Esophagus muscularis mucosa (tissue), 4 donors: ENCODE measurements around the gene FBXL7. TPM values are rescaled to one million over a fixed set of nuclear protein-coding genes. Genes with fewer than 3 reads are reported as not detected.

Experiments used
- DNase-seq: peaks from one replicate; pipeline ENCODE4 v3.0.0-alpha.2; 2017; ENCODE audit errors: extremely low spot score
- H3K27ac ChIP-seq, 4 donors: fragments of 200-600 bp; sonication (generic); replicated peaks in 1 of 4; 1 replicate in 3 of 4; 2 replicates in 1 of 4; pipeline ENCODE4 v1.5.1; 2016 to 2019; ENCODE audit warnings: mild to moderate bottlenecking in 1 of 4
- H3K27me3 ChIP-seq, 4 donors: fragments of 200-600 bp; sonication (generic); one replicate each; pipeline versions ENCODE4 v1.5.1 to v1.6.0; 2016 to 2019
- H3K36me3 ChIP-seq, 4 donors: fragments of 200-600 bp; sonication (generic); one replicate each; pipeline ENCODE4 v1.5.1; 2016 to 2019
- H3K4me1 ChIP-seq, 4 donors: fragments of 200-600 bp; sonication (generic); one replicate each; pipeline ENCODE4 v1.5.1; 2016 to 2019
- H3K4me3 ChIP-seq, 4 donors: fragments of 200-600 bp; sonication (generic); 1 replicate in 2 of 4; 2 replicates in 2 of 4; pipeline ENCODE4 v1.5.1; 2016 to 2019; ENCODE audit warnings: mild to moderate bottlenecking in 4 of 4, moderate library complexity in 1 of 4
- H3K9me3 ChIP-seq, 4 donors: fragments of 200-600 bp; sonication (generic); 1 replicate in 3 of 4; 2 replicates in 1 of 4; pipeline ENCODE4 v1.5.1; 2016 to 2019
- EP300 ChIP-seq: sonication (generic); formaldehyde crosslinking; IDR thresholded peaks from one replicate; pipeline ENCODE4 v1.6.1; 2017; ENCODE audit warnings: antibody characterized with exemption
- POLR2A ChIP-seq: fragments of 450-650 bp; IDR thresholded peaks from one replicate; pipeline ENCODE4 v1.6.1; 2017; ENCODE audit warnings: antibody characterized with exemption, moderate library complexity, mild to moderate bottlenecking, low read depth
- POLR2AphosphoS5 ChIP-seq, 2 donors: sonication (generic); formaldehyde crosslinking; IDR thresholded peaks; one replicate each; pipeline ENCODE4 v1.6.1; 2017; ENCODE audit warnings: antibody characterized with exemption in 2 of 2
- WGBS: methylation state at CpG from one replicate; pipeline ENCODE4 v1.1.5; 2018; 5-methylcytosine and 5-hydroxymethylcytosine counted together
- intact Hi-C: fragments of 100-400 bp; cut with DNase I; formaldehyde crosslinking; loops from one replicate; pipeline ENCODE4 v1.15.1; 2023
- total RNA-seq, 4 donors: library from RNA; depleted of rRNA; stranded (reverse); fragments of >200 nt; gene quantifications; one replicate each; pipeline versions ENCODE4 v1.1.0 to v1.2.1, GENCODE V29; 2016
- TF ChIP-seq, protein P1 (sequence below), 3 experiments: fragments of 200-600 bp in 2 of 3; fragments of 450-650 bp in 1 of 3; sonication (generic) in 2 of 3; IDR thresholded peaks; one replicate each; pipeline ENCODE4 v1.5.1; 2017 to 2019; ENCODE audit warnings: antibody characterized with exemption in 3 of 3, mild to moderate bottlenecking in 2 of 3, moderate library complexity in 1 of 3

FBXL7 gene
- total RNA-seq, 4 donors from 2014 or later: 25.7 to 37.7 (median 27.6) TPM

DNA sequence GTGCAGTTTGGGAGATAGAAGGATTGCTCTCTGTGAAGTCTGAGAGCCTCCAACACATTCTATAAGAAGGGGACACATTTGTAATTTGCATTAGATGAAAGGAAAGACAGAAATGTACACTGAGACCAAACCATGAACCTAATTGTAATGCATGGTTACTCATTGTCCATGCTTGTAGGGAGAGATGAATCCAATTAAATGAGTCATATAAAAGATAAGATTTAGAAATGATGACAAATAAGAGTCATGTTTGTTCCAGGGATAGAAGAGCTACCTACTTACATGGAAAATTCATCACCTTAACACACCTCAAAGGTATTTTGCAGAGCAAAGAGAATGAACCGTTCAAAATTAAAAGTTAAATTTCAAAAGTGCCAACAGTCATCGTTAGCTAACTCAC is 85.1 kb downstream of the FBXL7 start:
- Histone ChIP-seq H3K36me3 (peaks cover 0 to 14% (median 7%) of the 10 kb centered on the region in 4 donors), H3K9me3 (peaks cover 0 to 7% (median 2%) of the 10 kb centered on the region in 4 donors), H3K27ac (no peak overlapping the region), H3K4me3 (no peak overlapping the region), H3K27me3 (no peaks in the 10 kb centered on the region), H3K4me1 (peaks cover 0 to 23% (median 21%) of the 10 kb centered on the region in 4 donors)
- WGBS: 49% methylated on average over 2 of the region's 2 CpGs
- no peak for DNase-seq
- TF ChIP-seq POLR2AphosphoS5 (IDR thresholded peaks at IDR 0.05) (no peak), POLR2A (no peak), EP300 (no peak)
- TF ChIP-seq, protein P1, sequence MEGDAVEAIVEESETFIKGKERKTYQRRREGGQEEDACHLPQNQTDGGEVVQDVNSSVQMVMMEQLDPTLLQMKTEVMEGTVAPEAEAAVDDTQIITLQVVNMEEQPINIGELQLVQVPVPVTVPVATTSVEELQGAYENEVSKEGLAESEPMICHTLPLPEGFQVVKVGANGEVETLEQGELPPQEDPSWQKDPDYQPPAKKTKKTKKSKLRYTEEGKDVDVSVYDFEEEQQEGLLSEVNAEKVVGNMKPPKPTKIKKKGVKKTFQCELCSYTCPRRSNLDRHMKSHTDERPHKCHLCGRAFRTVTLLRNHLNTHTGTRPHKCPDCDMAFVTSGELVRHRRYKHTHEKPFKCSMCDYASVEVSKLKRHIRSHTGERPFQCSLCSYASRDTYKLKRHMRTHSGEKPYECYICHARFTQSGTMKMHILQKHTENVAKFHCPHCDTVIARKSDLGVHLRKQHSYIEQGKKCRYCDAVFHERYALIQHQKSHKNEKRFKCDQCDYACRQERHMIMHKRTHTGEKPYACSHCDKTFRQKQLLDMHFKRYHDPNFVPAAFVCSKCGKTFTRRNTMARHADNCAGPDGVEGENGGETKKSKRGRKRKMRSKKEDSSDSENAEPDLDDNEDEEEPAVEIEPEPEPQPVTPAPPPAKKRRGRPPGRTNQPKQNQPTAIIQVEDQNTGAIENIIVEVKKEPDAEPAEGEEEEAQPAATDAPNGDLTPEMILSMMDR (IDR thresholded peaks at IDR 0.05): no peak
- intact Hi-C loops: no loop called here

DNA sequence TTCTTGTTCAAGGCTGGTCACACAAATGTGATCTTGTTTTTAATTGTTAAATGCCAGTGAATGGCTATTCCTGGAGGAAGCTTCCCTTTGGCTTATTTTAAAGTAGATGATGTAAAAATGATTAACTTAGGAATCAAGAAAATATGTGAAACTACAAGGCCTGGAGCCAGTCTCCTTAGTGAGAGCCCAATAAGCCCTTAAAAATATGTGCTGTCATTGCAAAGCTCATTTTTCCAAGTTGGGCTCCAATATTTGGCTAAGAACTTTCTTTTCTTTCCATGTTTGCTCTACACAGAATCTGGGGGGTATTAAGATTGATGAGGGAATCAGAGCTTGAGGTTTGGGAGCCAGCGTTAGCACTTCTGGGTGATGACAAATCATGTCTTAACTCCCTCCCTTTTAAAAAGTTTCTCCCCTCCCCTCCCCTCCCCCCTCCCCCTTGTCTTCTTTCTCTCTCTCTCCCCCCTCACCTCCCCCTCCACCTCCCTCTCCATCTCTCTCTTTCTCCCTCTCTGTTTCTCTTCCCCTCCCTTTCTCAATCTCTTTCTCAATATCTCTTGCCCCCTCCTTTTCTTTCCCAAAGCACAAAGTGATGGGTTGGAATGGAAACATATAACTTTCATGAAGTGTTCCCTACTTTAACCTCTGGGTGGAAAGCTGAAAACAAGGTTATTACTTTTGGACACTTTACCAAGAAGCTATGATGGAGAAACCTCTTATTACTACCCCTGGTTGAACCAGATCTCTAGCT is 86.0 kb downstream of the FBXL7 start:
- TF ChIP-seq POLR2AphosphoS5 (IDR thresholded peaks at IDR 0.05) (no peak), EP300 (no peak), POLR2A (no peak)
- TF ChIP-seq, protein P1 (IDR thresholded peaks at IDR 0.05): no peak
- Histone ChIP-seq H3K36me3 (peaks cover 0 to 14% (median 7%) of the 10 kb centered on the region in 4 donors), H3K4me1 (peaks cover 0 to 23% (median 21%) of the 10 kb centered on the region in 4 donors), H3K27ac (no peak overlapping the region), H3K27me3 (no peaks in the 10 kb centered on the region), H3K4me3 (no peak overlapping the region), H3K9me3 (peaks cover 0 to 7% (median 2%) of the 10 kb centered on the region in 4 donors)
- WGBS: 46% methylated on average over 1 of the region's 1 CpG
- intact Hi-C loops: no loop called here
- peak; percentile 26 for DNase-seq

DNA sequence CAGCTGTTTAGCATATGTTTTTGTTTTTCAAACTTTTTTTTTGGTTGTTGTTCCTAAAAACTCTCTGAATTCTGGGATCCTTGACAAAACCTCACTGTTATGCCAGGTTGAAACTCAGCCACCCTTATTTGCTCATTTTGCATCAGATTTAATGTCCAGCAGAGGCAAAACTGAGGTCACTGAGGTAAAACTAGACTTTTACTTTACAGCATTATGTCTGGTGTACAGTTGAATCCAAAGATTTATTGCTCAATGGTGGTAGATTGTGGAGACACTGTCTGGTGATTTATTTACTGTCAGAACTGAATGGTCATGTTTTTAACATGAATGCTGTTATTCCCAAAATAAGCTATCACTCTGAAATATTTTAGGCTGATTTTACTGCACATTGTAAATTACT is 87.9 kb downstream of the FBXL7 start:
- Histone ChIP-seq H3K36me3 (peaks cover 0 to 14% (median 7%) of the 10 kb centered on the region in 4 donors), H3K9me3 (peaks cover 0 to 7% (median 2%) of the 10 kb centered on the region in 4 donors), H3K27me3 (no peaks in the 10 kb centered on the region), H3K4me3 (no peak overlapping the region), H3K4me1 (peaks cover 0 to 25% (median 21%) of the 10 kb centered on the region in 4 donors), H3K27ac (no peak overlapping the region)
- no peak for TF ChIP-seq POLR2AphosphoS5 (IDR thresholded peaks at IDR 0.05)
- no peak for TF ChIP-seq EP300
- TF ChIP-seq, protein P1 (IDR thresholded peaks at IDR 0.05): no peak
- no peak for TF ChIP-seq POLR2A
- intact Hi-C loops: no loop called here
- DNase-seq: no peak

DNA sequence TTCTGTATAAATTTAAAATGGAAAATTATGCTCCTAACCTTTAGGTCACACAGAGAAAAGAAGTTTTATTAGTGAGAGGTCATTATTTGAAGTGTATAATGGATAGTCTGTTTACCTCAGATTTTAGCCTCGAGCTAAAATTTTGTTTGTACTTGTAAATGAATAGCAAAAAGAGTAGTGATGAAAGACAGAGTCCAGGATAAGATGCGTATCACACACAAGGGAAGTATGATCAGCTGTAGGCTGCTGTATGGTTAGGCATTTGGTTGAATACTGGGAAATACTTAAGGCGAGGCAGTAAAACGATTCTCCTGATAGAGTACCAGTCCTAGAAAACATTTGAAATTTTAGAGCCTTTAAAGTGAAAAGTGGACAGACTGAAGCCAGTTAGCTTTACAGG is 92.7 kb downstream of the FBXL7 start:
- TF ChIP-seq EP300 (no peak), POLR2AphosphoS5 (IDR thresholded peaks at IDR 0.05) (no peak), POLR2A (no peak)
- TF ChIP-seq, protein P1 (IDR thresholded peaks at IDR 0.05): no peak
- Histone ChIP-seq H3K4me1 (peaks cover 0 to 4% (median 2%) of the 10 kb centered on the region in 4 donors), H3K36me3 (no peaks in the 10 kb centered on the region), H3K27me3 (no peaks in the 10 kb centered on the region), H3K4me3 (no peak overlapping the region), H3K9me3 (no peaks in the 10 kb centered on the region), H3K27ac (no peak overlapping the region)
- intact Hi-C loops: no loop called here
- 68% methylated on average over 4 of the region's 4 CpGs for WGBS
- DNase-seq: no peak
